Epithelial cell of proximal tubule (primary cell): ENCODE measurements around the gene ENTR1. TPM values are rescaled to one million over a fixed set of nuclear protein-coding genes. Genes with fewer than 3 reads are reported as not detected.

Experiments used
- DNase-seq: peaks from one replicate; pipeline ENCODE4 v3.0.0-alpha.2; 2011; ENCODE audit warnings: low read depth
- H3K4me3 ChIP-seq: 2 replicates; pipeline ENCODE4 v1.5.1; 2011; ENCODE audit warnings: low read depth, mild to moderate bottlenecking, low read length
- total RNA-seq: library from RNA; depleted of rRNA; stranded (reverse); fragments of >200 nt; gene quantifications from 2 replicates; pipeline ENCODE4 v1.2.3, GENCODE V29; 2015
- TF ChIP-seq, protein P1 (sequence below): conservative IDR thresholded peaks from 2 replicates; pipeline ENCODE4 v1.5.1; 2012; ENCODE audit warnings: low read depth, mild to moderate bottlenecking, low read length

The ENTR1 gene
- total RNA-seq, 1 donor from 2014 or later = 57.5 TPM

DNA sequence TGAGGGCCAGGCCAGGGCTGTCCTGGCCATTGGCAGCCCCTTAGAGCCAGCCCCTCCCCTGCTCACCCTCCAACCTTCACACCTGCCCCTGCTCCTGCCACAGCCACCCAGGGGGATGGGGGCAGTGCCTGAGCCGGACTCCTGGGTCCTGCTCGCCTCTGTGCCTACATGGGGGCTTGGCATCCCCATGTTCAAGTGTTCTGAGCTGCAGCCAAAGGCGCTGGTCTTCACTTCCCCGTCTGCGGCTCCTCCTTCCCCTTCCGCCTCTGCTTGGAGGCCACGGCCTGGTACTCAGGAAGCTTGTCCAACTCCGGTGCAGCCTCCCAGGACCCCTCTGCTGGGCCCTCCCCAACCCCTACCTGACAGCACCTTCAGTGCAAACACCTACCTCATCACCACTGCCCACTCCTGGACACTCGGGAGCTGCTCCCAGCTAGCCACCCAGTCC, 44.6 kb downstream of the ENTR1 start:
- no peak for DNase-seq
- no peak overlapping the region for H3K4me3 ChIP-seq
- TF ChIP-seq, protein P1, sequence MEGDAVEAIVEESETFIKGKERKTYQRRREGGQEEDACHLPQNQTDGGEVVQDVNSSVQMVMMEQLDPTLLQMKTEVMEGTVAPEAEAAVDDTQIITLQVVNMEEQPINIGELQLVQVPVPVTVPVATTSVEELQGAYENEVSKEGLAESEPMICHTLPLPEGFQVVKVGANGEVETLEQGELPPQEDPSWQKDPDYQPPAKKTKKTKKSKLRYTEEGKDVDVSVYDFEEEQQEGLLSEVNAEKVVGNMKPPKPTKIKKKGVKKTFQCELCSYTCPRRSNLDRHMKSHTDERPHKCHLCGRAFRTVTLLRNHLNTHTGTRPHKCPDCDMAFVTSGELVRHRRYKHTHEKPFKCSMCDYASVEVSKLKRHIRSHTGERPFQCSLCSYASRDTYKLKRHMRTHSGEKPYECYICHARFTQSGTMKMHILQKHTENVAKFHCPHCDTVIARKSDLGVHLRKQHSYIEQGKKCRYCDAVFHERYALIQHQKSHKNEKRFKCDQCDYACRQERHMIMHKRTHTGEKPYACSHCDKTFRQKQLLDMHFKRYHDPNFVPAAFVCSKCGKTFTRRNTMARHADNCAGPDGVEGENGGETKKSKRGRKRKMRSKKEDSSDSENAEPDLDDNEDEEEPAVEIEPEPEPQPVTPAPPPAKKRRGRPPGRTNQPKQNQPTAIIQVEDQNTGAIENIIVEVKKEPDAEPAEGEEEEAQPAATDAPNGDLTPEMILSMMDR = no peak

DNA sequence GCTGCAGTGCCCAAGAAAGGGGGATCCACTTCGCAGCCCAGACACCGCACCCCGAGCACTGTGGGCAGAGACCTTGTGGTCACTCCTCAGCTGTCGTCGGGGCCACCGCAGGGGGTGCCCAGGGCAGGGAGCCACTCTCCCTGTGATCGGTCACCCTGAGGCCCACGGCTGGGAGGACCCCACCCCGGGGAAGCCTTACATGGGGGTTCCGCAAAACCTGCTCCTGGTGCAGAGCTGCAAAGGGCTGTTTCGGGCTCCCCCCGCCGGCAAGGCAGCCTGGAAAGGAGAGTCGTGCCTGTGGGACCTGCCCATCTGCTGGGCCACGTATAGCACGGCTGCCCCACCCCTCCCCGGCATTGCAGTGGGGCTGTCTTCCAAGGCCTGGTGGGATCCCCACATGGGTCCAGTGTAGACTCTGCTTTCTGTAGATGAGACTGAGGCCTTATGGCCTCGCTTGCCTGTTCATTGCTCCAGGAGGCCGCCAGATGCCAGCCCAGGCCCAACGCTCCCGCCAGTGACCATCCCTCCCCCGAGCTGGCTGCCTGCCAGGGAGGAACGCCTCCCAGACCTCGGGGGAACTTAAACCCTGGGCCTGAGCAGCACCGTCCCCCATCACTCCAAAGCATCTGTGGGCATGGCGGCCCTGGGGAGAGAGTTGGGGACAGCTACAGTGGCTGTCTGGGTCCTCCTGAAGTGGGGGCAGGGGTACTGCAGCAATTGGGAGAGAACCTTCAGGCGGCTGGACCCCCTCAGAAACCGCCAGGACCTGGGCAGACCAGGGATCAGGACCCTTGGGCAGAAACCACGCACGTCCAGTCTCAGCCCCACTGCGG, 45.3 kb downstream of the ENTR1 start:
- no peak overlapping the region for H3K4me3 ChIP-seq
- TF ChIP-seq, protein P1 = no peak
- no peak for DNase-seq

DNA sequence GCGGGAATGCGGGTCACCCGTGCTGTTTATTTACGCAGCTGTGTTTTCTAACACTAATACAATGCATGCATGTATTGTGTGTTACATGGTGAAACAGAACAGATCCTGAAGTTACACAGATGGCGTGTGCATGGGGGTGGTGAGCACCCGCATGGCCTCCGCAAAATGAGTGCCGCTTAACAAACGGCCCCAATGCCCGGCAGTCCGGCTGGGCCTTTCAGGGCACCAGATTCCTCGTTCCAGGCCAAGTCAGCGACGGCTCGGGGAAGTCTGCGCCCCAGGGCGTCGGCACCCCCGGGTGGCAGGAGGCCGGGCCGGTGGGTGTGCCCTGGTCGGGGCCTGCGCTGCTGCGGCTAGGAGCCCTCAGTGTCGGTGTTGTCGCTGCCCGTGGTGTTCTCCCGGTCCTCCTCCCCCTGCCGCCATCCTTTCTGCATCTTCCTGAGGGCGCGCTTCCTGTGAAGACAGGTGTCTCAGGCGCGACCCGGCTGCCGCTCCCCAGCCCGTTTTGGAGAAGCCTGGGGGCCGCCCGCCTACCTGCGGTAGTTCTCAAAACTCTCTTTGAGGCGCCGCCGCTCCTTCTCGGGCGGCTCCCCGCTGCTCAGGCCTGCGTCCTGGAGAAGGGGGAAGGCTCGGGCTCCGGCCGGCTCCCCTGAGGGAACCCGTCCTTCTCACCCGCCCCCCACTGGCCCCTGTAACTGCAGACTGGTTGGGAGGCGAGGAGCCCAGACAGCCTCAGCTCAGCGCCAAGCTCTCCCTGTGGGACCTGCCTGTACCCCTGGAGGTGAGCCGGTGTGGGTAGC, 46.3 kb downstream of the ENTR1 start:
- DNase-seq = no peak
- H3K4me3 ChIP-seq = peak overlapping the region; percentile 23
- TF ChIP-seq, protein P1 = no peak

DNA sequence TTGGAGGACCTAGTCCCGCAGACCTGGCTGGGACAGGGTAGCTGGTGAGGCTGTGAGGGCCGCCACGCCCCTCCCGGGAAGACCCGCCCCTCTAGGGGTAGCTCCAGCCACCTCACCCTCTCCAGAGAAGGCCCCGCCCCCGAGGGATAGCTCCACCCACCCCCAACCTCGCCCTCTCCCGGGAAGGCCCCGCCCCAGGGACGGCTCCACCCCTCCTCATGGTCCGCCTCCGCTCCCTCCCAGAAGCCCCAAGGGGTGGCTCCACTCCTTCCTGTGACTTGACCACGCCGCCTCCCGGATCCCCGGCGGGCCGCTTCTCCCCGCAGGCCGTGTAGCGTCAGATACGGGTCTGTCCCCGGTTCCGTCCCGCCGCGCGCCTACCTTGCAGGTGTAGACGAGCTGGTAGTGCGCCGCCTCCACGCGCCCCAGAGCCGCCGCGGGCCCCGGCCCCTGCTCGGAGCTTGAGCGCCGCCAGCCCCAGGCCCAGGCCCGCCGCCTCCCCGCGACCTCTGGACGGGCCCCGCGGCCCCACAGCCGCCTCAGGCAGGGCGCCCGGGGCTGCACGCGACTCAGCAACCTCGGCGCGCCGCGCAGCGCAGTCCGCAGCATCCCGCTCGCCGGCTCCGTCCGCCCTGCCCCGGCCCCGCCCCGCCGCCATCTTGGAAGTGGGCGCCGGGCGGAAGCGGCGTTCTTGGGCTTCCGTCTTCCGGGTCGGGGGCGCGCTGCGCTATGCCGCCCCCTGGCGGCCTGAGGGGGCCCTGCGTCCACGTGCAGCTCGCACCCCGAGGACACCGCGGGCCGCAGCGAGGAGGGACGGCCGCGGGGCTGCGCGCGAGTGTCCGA, 47.1 kb downstream of the ENTR1 start, which contains the start of gene DNLZ:
TSS of gene DNLZ (minus strand) at position 639 of the 843 bp plus-strand sequence. CDS start at position 609, 30 bp downstream.
- peak within 1 kb of the TSS; percentile 79 for H3K4me3 ChIP-seq
- TF ChIP-seq, protein P1 = peak; percentile 76

DNA sequence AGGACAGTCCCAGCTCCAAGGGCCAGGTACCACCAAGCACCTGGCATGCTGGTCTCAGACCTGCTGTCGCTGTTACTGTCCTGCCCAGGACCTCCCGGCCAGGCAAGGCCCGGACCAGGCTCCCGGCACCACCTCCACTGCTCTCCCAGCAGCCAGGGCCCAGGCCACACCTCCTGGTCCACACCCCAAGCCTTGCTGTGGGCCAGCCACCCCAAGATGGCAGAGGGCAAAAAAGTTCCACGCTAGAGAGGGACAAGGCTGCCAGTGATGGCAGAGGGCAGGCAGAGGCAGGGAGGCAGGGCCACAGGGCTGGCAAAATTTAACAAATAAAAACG, 48.0 kb downstream of the ENTR1 start:
- no peak for DNase-seq
- no peak overlapping the region for H3K4me3 ChIP-seq
- TF ChIP-seq, protein P1 = no peak

More for the DNA sequence above, 47.1 kb downstream of the ENTR1 start, which contains the start of gene DNLZ:
- peak; percentile 37 for DNase-seq

DNA sequence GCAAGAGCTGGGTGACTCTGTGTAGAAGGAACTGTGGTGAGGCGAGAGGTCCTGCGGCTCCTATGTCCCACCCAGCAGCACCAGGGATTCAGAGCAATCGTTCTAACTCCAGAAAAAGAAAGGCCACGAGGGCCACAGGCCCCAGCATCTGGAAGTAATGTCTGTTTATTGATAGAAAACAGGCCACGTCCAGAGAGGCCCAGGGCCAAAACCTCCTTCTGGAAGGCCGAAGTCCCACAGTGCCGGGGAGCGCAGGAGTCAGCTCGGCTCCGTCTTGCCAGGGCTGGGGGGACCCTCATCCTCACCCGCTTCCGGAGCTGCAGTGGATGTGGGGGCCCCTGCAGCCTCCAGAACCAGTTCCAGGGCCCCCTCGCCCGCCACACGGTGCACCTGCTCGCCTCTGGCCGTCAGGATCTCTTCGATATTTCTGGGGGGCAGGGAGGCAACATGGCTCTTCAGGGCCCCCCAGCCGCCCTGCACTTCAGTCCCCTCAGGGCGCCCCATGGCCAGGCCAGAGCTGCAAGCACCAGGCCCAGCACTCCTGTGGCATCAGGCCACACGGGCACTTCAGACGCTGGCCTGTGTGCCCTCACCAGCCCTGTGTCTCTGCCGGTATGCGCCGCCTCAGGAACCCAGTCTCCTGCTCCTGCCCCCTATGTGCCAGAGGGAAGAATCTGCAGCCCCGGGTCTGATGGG, 48.5 kb downstream of the ENTR1 start:
- no peak overlapping the region for H3K4me3 ChIP-seq
- no peak for DNase-seq
- TF ChIP-seq, protein P1 = no peak
